ENCODE measurements around the gene DGAT2.
A peak's percentile ranks its signal among the peaks of the same experiment; 100 is the strongest.
"Not testable (repeated sequence)": the region's sequence is repeated elsewhere in the genome, so short reads cannot be mapped to it uniquely, and the experiment has no call there.

The DGAT2 gene

GRCh38 chr11:75768112-75768908 lies at the start of gene DGAT2:
TSS of gene DGAT2 (plus strand) at chr11:75768778. CDS start at chr11:75768992, 214 bp downstream.
- DNase-seq (ENCODE audit: low read depth in 2 of 2), result peak; percentile 30 to 49

GRCh38 chr11:75719340-75720239 lies 49.0 kb upstream of the DGAT2 start:
- no peak for DNase-seq (ENCODE audit: low read depth in 2 of 2)

GRCh38 chr11:75720639-75721038 lies 47.9 kb upstream of the DGAT2 start:
- DNase-seq (ENCODE audit: low read depth in 2 of 2), result no peak

GRCh38 chr11:75721852-75722668 lies 46.5 kb upstream of the DGAT2 start:
- no peak for DNase-seq (ENCODE audit: low read depth in 2 of 2)

GRCh38 chr11:75722669-75723042 lies 45.9 kb upstream of the DGAT2 start:
- DNase-seq (ENCODE audit: low read depth in 2 of 2), result no peak

GRCh38 chr11:75725547-75726320 lies 42.8 kb upstream of the DGAT2 start:
- DNase-seq (ENCODE audit: low read depth in 2 of 2), result no peak

GRCh38 chr11:75728992-75729391 lies 39.6 kb upstream of the DGAT2 start:
- DNase-seq (ENCODE audit: low read depth in 2 of 2), result no peak

- DNase-seq (ENCODE audit: low read depth in 2 of 2), result no peak
These were observed 37.5 kb upstream of the DGAT2 start for GRCh38 chr11:75731095-75731494.

- no peak for DNase-seq (ENCODE audit: low read depth in 2 of 2)
These were observed 35.5 kb upstream of the DGAT2 start for GRCh38 chr11:75733071-75733430.

GRCh38 chr11:75733431-75734107 lies 35.0 kb upstream of the DGAT2 start:
- no peak for DNase-seq (ENCODE audit: low read depth in 2 of 2)

GRCh38 chr11:75734491-75735180 lies 33.9 kb upstream of the DGAT2 start:
- no peak for DNase-seq (ENCODE audit: low read depth in 2 of 2)

GRCh38 chr11:75735181-75735845 lies 33.3 kb upstream of the DGAT2 start:
- DNase-seq (ENCODE audit: low read depth in 2 of 2), result no peak

- DNase-seq (ENCODE audit: low read depth in 2 of 2), result no peak
These were observed 31.3 kb upstream of the DGAT2 start for GRCh38 chr11:75737314-75737713.

- no peak for DNase-seq (ENCODE audit: low read depth in 2 of 2)
These were observed 27.9 kb upstream of the DGAT2 start for GRCh38 chr11:75740681-75741080.

- not testable (repeated sequence) for DNase-seq (ENCODE audit: low read depth in 2 of 2)
These were observed 25.4 kb upstream of the DGAT2 start for GRCh38 chr11:75743159-75743558.

- DNase-seq (ENCODE audit: low read depth in 2 of 2), result no peak
These were observed 24.6 kb upstream of the DGAT2 start for GRCh38 chr11:75743711-75744563.

- no peak for DNase-seq (ENCODE audit: low read depth in 2 of 2)
These were observed 22.8 kb upstream of the DGAT2 start for GRCh38 chr11:75745807-75746206.

- not testable (repeated sequence) for DNase-seq (ENCODE audit: low read depth in 2 of 2)
These were observed 19.8 kb upstream of the DGAT2 start for GRCh38 chr11:75748729-75749273.

All from stimulated activated CD8-positive, alpha-beta memory T cell treated with anti-CD3 and anti-CD28 coated beads, Interleukin-2, amount 100 ng/mL, for 1 hour (primary cell).